Muscle of leg (tissue), 11 donors: ENCODE measurements around the gene PHLDB3. TPM values are rescaled to one million over a fixed set of nuclear protein-coding genes. Genes with fewer than 3 reads are reported as not detected.
"Not testable (repeated sequence)": the region's sequence is repeated elsewhere in the genome, so short reads cannot be mapped to it uniquely, and the experiment has no call there.

Experiments
- DNase-seq: peaks from one replicate; pipeline ENCODE4 v3.0.0; 2013
- H3K27ac ChIP-seq: one replicate; pipeline ENCODE4 v1.5.1; 2013; ENCODE audit warnings: mild to moderate bottlenecking, low read length, control low read depth
- H3K27me3 ChIP-seq: one replicate; pipeline ENCODE4 v1.6.1; 2013; ENCODE audit warnings: low read length; ENCODE audit not compliant: control insufficient read depth, insufficient read depth
- H3K36me3 ChIP-seq: one replicate; pipeline ENCODE4 v1.6.1; 2013; ENCODE audit warnings: low read length; ENCODE audit not compliant: control insufficient read depth, insufficient read depth
- H3K4me1 ChIP-seq: one replicate; pipeline ENCODE4 v1.6.1; 2013; ENCODE audit warnings: low read length; ENCODE audit not compliant: control insufficient read depth, insufficient read depth
- H3K4me3 ChIP-seq: one replicate; pipeline ENCODE4 v1.5.1; 2013; ENCODE audit warnings: low read length, control low read depth
- H3K9me3 ChIP-seq: replicated peaks from 2 replicates; pipeline ENCODE4 v1.6.1; 2013; ENCODE audit warnings: low read depth, low read length; ENCODE audit not compliant: control insufficient read depth
- whole genome bisulfite sequencing: methylation state at CpG from one replicate; pipeline ENCODE4 v1.1.5; 2013; ENCODE audit warnings: missing lambda C conversion rate; ENCODE audit not compliant: insufficient coverage; 5-methylcytosine and 5-hydroxymethylcytosine counted together
- polyA plus RNA-seq, 8 donors: library from polyadenylated mRNA; unstranded; fragments of 120-200 nt; gene quantifications; one replicate each; pipeline versions ENCODE4 v1.2.1 to v1.2.3, GENCODE V29; 2013; ENCODE audit warnings: inconsistent platforms in 1 of 8, low replicate concordance in 1 of 8; ENCODE audit not compliant: insufficient read length in 8 of 8, insufficient read depth in 1 of 8
- total RNA-seq: library from RNA; stranded (reverse); fragments of 120-200 nt; gene quantifications from one replicate; pipeline ENCODE4 v1.2.4, GENCODE V29; 2013

PHLDB3 gene
- total and polyA plus RNA-seq, 9 donors: 2.8 to 8.0 (median 4.6) TPM

GRCh38 chr19:43437712-43438111 is 66.8 kb downstream of the PHLDB3 start:
- 95% methylated on average over 6 of the region's 6 CpGs for WGBS
- no peak overlapping the region for H3K27ac ChIP-seq

GRCh38 chr19:43437284-43437683 is 67.3 kb downstream of the PHLDB3 start:
- DNase-seq, H3K27me3 ChIP-seq, H3K36me3 ChIP-seq, H3K27ac ChIP-seq, H3K4me1 ChIP-seq, H3K4me3 ChIP-seq, H3K9me3 ChIP-seq: not testable (repeated sequence)
- 91% methylated on average over 8 of the region's 11 CpGs for WGBS

More at GRCh38 chr19:43437712-43438111, 66.8 kb downstream of the PHLDB3 start:
- Histone ChIP-seq H3K36me3 (no peaks in the 10 kb centered on the region), H3K27me3 (no peaks in the 10 kb centered on the region), H3K4me1 (peaks cover 9% of the 10 kb centered on the region), H3K9me3 (no peaks in the 10 kb centered on the region), H3K4me3 (no peak overlapping the region)
- DNase-seq: no peak

GRCh38 chr19:43435775-43436174 is 68.8 kb downstream of the PHLDB3 start:
- H3K9me3 ChIP-seq: no peaks in the 10 kb centered on the region
- no peaks in the 10 kb centered on the region for H3K27me3 ChIP-seq
- WGBS: 75% methylated on average over 3 of the region's 3 CpGs
- peaks cover 9% of the 10 kb centered on the region for H3K4me1 ChIP-seq
- DNase-seq: no peak
- no peak overlapping the region for H3K4me3 ChIP-seq
- no peak overlapping the region for H3K27ac ChIP-seq
- no peaks in the 10 kb centered on the region for H3K36me3 ChIP-seq

GRCh38 chr19:43433689-43434088 is 70.9 kb downstream of the PHLDB3 start:
- WGBS: 82% methylated on average over 2 of the region's 6 CpGs
- no peaks in the 10 kb centered on the region for H3K36me3 ChIP-seq

GRCh38 chr19:43433358-43433673 is 71.2 kb downstream of the PHLDB3 start:
- 80% methylated on average over 1 of the region's 2 CpGs for WGBS
- DNase-seq: no peak
- no peaks in the 10 kb centered on the region for H3K36me3 ChIP-seq
- no peak overlapping the region for H3K4me3 ChIP-seq
- no peaks in the 10 kb centered on the region for H3K4me1 ChIP-seq
- no peaks in the 10 kb centered on the region for H3K27me3 ChIP-seq
- H3K9me3 ChIP-seq: no peaks in the 10 kb centered on the region
- no peak overlapping the region for H3K27ac ChIP-seq

More at GRCh38 chr19:43433689-43434088, 70.9 kb downstream of the PHLDB3 start:
- no peaks in the 10 kb centered on the region for H3K9me3 ChIP-seq
- peaks cover 3% of the 10 kb centered on the region for H3K4me1 ChIP-seq
- no peak for DNase-seq
- H3K27me3 ChIP-seq: no peaks in the 10 kb centered on the region
- no peak overlapping the region for H3K4me3 ChIP-seq
- no peak overlapping the region for H3K27ac ChIP-seq

- no peak overlapping the region for H3K27ac ChIP-seq
- WGBS: no CpG with 5 or more reads among the region's 9 CpGs
- H3K9me3 ChIP-seq: no peaks in the 10 kb centered on the region
- no peaks in the 10 kb centered on the region for H3K4me1 ChIP-seq
- H3K4me3 ChIP-seq: no peak overlapping the region
- H3K36me3 ChIP-seq: no peaks in the 10 kb centered on the region
- H3K27me3 ChIP-seq: no peaks in the 10 kb centered on the region
- DNase-seq: no peak
Observed at GRCh38 chr19:43430976-43431375, 73.6 kb downstream of the PHLDB3 start.

- H3K4me3 ChIP-seq: no peak overlapping the region
- 83% methylated on average over 3 of the region's 6 CpGs for WGBS
- H3K9me3 ChIP-seq: no peaks in the 10 kb centered on the region
- H3K36me3 ChIP-seq: no peaks in the 10 kb centered on the region
- no peaks in the 10 kb centered on the region for H3K27me3 ChIP-seq
- peak overlapping the region; percentile 72 for H3K27ac ChIP-seq
- no peak for DNase-seq
- no peaks in the 10 kb centered on the region for H3K4me1 ChIP-seq
Observed at GRCh38 chr19:43430142-43430710, 74.3 kb downstream of the PHLDB3 start.

- 92% methylated on average over 3 of the region's 7 CpGs for WGBS
- Histone ChIP-seq H3K36me3 (no peaks in the 10 kb centered on the region), H3K4me1 (no peaks in the 10 kb centered on the region), H3K27me3 (no peaks in the 10 kb centered on the region), H3K27ac (no peak overlapping the region), H3K4me3 (no peak overlapping the region), H3K9me3 (no peaks in the 10 kb centered on the region)
- DNase-seq: no peak
Observed at GRCh38 chr19:43429395-43429794, 75.2 kb downstream of the PHLDB3 start.

GRCh38 chr19:43425567-43426392 is 78.8 kb downstream of the PHLDB3 start:
- no peaks in the 10 kb centered on the region for H3K36me3 ChIP-seq
- H3K9me3 ChIP-seq: no peaks in the 10 kb centered on the region
- no peak overlapping the region for H3K27ac ChIP-seq
- DNase-seq: peak; percentile 13
- H3K4me3 ChIP-seq: no peak overlapping the region
- H3K4me1 ChIP-seq: no peaks in the 10 kb centered on the region
- no peaks in the 10 kb centered on the region for H3K27me3 ChIP-seq
- 22% methylated on average over 5 of the region's 8 CpGs for WGBS
